Measurements from ENCODE around the gene SMO. TPM values are rescaled to one million over a fixed set of nuclear protein-coding genes. Genes with fewer than 3 reads are reported as not detected.

The SMO gene
- total and polyA plus RNA-seq, 2 donors (not counting 1 experiment from before 2014, with no cell fraction given) = 0.39 to 1.4 TPM

GRCh38 chr7:129199406-129199805 is 11.0 kb downstream of the SMO start:
- 100% methylated on average over 2 of the region's 4 CpGs for WGBS (ENCODE audit: insufficient coverage)
- CTCF ChIA-PET = interaction anchor here (0.9 kb wide), 1 partner anchor 19 kb away, joined by 3 read pairs; no protein-coding TSS in a partner anchor

More at GRCh38 chr7:129199406-129199805, 11.0 kb downstream of the SMO start:
- no peak overlapping the region for H3K4me2 ChIP-seq (replicated peaks; ENCODE audit: low read depth, low read length, poor library complexity, severe bottlenecking)
- no peak overlapping the region for H2AFZ ChIP-seq (ENCODE audit: insufficient read depth, low read depth, low read length, poor library complexity, severe bottlenecking)
- no peak for TF ChIP-seq EZH2 (IDR thresholded peaks at IDR 0.05; ENCODE audit: borderline replicate concordance, insufficient read depth, low read depth, low read length, poor library complexity, severe bottlenecking)
- TF ChIP-seq CTCF (IDR thresholded peaks at IDR 0.05) = no peak
- no peaks in the 10 kb centered on the region for H3K36me3 ChIP-seq (replicated peaks in 1 of 2; ENCODE audit: control extremely low read depth in 1 of 2, control insufficient read depth in 1 of 2, extremely low read depth in 1 of 2, insufficient read depth in 2 of 2, low read length in 1 of 2)
- Mint-ChIP-seq H3K4me1 (peaks cover 5% of the 10 kb centered on the region), H3K4me3 (no peak overlapping the region), H3K27ac (no peak overlapping the region), H3K9me3 (ENCODE audit: insufficient read depth) (no peaks in the 10 kb centered on the region), H3K27me3 (no peaks in the 10 kb centered on the region)
- no peak for DNase-seq
- no peaks in the 10 kb centered on the region for H3K27me3 ChIP-seq (replicated peaks in 1 of 4; ENCODE audit: control extremely low read depth in 1 of 4, control insufficient read depth in 3 of 4, insufficient read depth in 4 of 4, low read length in 3 of 4)
- POLR2A ChIA-PET = no interaction called here
- ATAC-seq (ENCODE audit: low read depth) = no peak
- no peak overlapping the region for H3K27ac ChIP-seq (ENCODE audit: low read length in 2 of 2)
- no peaks in the 10 kb centered on the region for H3K79me2 ChIP-seq (ENCODE audit: control insufficient read depth, insufficient read depth, low read length)
- intact Hi-C loops (cut with micrococcal nuclease) = no loop called here
- no peak overlapping the region for H3K9ac ChIP-seq (ENCODE audit: low read length)
- no peak overlapping the region for H3K4me3 ChIP-seq (ENCODE audit: control extremely low read depth in 1 of 5, extremely low read depth in 1 of 5, insufficient read depth in 1 of 5, low read depth in 2 of 5, low read length in 4 of 5)
- no peaks in the 10 kb centered on the region for H4K20me1 ChIP-seq (ENCODE audit: control insufficient read depth, insufficient read depth, low read length, poor library complexity, severe bottlenecking)
- H3K9me3 ChIP-seq (ENCODE audit: control extremely low read depth in 1 of 3, control insufficient read depth in 2 of 3, insufficient read depth in 1 of 3, low read length in 2 of 3) = no peaks in the 10 kb centered on the region
- peaks cover 0 to 3% of the 10 kb centered on the region in 2 donors for H3K4me1 ChIP-seq (ENCODE audit: control insufficient read depth in 2 of 2, insufficient read depth in 2 of 2, low read length in 2 of 2)
